GM12878 (cell line): ENCODE data around the gene GALC.

Experiments
- HCFC1 ChIP-seq: fragments of 150-350 bp; IDR thresholded peaks from 2 replicates; pipeline ENCODE4 v1.6.1; 2014; ENCODE audit warnings: low read length
- MEF2A ChIP-seq: IDR thresholded peaks from 2 replicates; pipeline ENCODE4 v1.6.1; 2011; ENCODE audit warnings: low read depth, mild to moderate bottlenecking, low read length, moderate library complexity; ENCODE audit not compliant: insufficient read depth
- NFYA ChIP-seq: IDR thresholded peaks from 2 replicates; pipeline ENCODE4 v1.6.1; 2011; ENCODE audit warnings: low read depth, mild to moderate bottlenecking, low read length, improper control_type of control experiment, borderline replicate concordance
- NFYB ChIP-seq: IDR thresholded peaks from 2 replicates; pipeline ENCODE4 v1.6.1; 2011; ENCODE audit warnings: low read depth, mild to moderate bottlenecking, low read length, improper control_type of control experiment, moderate library complexity; ENCODE audit not compliant: insufficient read depth
- NR2C1 ChIP-seq: fragments of 450-650 bp; IDR thresholded peaks from 2 replicates; pipeline ENCODE4 v1.6.1; 2017; ENCODE audit warnings: antibody characterized with exemption, mild to moderate bottlenecking, moderate library complexity
- TF ChIP-seq, protein P1 (sequence below): IDR thresholded peaks from 2 replicates; pipeline ENCODE4 v1.6.1; 2012; ENCODE audit warnings: mild to moderate bottlenecking, low read depth, low read length
- TF ChIP-seq, protein P2 (sequence below): fragments of 450-650 bp; IDR thresholded peaks from 2 replicates; pipeline ENCODE4 v1.6.1; 2018; ENCODE audit warnings: borderline replicate concordance, mild to moderate bottlenecking; ENCODE audit not compliant: partially characterized antibody

DNA sequence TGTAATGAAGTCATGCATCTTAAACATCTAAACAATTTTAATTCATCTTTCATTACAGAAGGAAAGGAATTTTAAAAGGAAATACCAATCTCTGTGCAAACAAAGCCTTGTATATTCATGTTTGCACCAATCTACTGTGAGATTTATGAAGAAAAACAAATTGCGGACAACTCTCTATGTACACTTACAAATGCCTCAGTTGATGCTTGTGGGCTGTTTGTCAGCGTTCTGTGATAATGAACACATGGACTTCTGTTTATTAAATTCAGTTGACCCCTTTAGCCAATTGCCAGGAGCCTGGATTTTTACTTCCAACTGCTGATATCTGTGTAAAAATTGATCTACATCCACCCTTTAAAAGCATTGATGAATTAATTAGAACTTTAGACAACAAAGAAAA is 17.3 kb upstream of the GALC start:
- TF ChIP-seq, protein P1, sequence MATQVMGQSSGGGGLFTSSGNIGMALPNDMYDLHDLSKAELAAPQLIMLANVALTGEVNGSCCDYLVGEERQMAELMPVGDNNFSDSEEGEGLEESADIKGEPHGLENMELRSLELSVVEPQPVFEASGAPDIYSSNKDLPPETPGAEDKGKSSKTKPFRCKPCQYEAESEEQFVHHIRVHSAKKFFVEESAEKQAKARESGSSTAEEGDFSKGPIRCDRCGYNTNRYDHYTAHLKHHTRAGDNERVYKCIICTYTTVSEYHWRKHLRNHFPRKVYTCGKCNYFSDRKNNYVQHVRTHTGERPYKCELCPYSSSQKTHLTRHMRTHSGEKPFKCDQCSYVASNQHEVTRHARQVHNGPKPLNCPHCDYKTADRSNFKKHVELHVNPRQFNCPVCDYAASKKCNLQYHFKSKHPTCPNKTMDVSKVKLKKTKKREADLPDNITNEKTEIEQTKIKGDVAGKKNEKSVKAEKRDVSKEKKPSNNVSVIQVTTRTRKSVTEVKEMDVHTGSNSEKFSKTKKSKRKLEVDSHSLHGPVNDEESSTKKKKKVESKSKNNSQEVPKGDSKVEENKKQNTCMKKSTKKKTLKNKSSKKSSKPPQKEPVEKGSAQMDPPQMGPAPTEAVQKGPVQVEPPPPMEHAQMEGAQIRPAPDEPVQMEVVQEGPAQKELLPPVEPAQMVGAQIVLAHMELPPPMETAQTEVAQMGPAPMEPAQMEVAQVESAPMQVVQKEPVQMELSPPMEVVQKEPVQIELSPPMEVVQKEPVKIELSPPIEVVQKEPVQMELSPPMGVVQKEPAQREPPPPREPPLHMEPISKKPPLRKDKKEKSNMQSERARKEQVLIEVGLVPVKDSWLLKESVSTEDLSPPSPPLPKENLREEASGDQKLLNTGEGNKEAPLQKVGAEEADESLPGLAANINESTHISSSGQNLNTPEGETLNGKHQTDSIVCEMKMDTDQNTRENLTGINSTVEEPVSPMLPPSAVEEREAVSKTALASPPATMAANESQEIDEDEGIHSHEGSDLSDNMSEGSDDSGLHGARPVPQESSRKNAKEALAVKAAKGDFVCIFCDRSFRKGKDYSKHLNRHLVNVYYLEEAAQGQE = no peak
- TF ChIP-seq NR2C1 (no peak), MEF2A (no peak), NFYB (no peak), HCFC1 (no peak), NFYA (no peak)
- TF ChIP-seq, protein P2, sequence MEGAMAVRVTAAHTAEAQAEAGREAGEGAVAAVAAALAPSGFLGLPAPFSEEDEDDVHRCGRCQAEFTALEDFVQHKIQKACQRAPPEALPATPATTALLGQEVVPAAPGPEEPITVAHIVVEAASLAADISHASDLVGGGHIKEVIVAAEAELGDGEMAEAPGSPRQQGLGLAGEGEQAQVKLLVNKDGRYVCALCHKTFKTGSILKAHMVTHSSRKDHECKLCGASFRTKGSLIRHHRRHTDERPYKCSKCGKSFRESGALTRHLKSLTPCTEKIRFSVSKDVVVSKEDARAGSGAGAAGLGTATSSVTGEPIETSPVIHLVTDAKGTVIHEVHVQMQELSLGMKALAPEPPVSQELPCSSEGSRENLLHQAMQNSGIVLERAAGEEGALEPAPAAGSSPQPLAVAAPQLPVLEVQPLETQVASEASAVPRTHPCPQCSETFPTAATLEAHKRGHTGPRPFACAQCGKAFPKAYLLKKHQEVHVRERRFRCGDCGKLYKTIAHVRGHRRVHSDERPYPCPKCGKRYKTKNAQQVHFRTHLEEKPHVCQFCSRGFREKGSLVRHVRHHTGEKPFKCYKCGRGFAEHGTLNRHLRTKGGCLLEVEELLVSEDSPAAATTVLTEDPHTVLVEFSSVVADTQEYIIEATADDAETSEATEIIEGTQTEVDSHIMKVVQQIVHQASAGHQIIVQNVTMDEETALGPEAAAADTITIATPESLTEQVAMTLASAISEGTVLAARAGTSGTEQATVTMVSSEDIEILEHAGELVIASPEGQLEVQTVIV = no peak
